ENCODE measurements around the gene CCDC27.

- TF ChIP-seq CTCF (IDR thresholded peaks at IDR 0.05) (no peak), POLR2A (IDR thresholded peaks at IDR 0.05) (no peak)
Measured at GRCh38 chr1:3772715-3773571, 20.7 kb downstream of the CCDC27 start, which contains the start of gene SMIM1.

Measured in sigmoid colon (tissue), 3 donors.